HG03457 (cell line): Measurements from ENCODE around the gene LVRN.
A peak's percentile ranks its signal among the peaks of the same experiment; 100 is the strongest.

Experiments used
- ATAC-seq: cut with Tn5 transposase; IDR thresholded peaks from one replicate; pipeline ENCODE4 v1.9.1; 2021; ENCODE audit warnings: moderate number of reproducible peaks; ENCODE audit not compliant: unreplicated experiment

LVRN gene

DNA sequence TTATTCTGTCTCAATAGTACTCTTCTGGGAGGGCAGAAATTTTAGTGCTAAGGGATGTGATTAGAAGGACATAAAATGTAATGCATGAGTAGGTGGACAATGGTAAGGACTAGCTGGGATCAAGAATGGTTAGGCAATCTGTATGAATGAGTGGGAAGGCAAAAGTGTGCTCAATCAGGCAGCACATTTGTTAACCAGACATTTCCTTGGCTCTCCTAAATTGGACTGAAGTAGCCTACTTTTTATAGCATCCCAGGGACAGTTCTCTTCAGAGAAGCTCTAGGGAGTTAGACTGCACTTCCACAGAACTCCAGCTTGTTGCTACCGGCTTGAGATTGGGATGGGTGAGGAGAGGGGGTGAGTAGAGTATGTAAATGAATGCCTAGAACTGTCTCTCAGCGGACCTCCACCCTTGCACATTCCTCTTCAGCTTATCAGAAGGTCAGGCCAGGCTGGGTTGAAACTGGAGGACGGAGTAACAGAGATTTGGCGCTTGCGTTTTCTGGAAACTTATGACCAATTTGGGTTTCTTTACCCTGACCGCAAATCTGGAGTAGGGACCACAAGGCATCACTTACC lies 51.0 kb downstream of the LVRN start:
- no peak for ATAC-seq

DNA sequence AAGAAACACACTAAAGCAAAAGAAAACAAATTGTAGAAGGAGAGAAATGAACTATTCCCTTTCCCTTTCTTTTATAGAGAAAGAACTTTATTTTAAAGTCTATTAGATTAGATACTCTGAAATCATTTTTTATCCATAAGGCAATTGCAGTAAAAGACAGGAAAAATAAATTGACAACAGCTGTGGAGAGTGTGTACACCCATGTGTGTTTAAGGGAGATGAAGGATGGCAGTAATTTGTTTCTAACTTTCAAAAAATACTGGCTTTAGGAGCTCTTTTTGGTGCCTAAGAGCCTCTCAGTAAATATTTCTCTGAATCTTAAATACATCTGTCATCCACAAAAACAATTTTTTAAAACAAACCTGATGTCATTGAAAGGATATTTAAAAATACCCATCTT lies 51.7 kb downstream of the LVRN start:
- ATAC-seq, result no peak

DNA sequence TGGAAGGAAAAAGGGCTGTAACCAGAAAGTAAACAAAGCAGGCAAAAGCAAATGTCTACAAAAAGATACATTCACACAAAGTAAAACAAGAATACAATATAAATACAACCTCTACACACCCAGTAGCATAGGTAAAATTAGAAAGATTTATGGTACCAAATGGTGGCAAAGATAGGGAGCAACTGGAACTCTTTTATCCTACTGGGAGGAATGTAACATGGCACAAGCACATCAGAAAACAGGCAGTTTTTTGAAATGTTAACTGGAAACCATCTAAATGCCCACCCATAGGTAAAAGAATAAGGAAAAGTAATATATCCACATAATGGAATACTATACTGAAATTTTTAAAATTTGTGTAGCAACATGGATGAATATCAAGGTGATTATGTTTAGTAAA lies 61.3 kb downstream of the LVRN start:
- no peak for ATAC-seq

DNA sequence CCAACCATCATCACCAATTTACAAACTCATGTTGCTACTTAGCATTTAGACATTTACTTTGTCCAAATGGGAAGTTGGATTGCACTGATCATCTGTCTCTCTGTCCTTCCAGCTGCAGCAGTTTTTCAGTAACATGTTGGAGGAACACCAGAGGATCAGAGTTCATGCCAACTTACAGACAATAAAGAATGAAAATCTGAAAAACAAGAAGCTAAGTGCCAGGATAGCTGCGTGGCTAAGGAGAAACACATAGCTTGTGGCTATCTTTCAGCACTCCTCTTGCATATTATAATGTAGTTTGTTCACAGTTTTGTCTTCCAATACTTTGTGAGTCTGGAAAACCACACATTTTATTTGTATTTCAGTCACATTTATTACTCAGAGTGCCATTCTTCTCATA lies 63.6 kb downstream of the LVRN start:
- no peak for ATAC-seq

DNA sequence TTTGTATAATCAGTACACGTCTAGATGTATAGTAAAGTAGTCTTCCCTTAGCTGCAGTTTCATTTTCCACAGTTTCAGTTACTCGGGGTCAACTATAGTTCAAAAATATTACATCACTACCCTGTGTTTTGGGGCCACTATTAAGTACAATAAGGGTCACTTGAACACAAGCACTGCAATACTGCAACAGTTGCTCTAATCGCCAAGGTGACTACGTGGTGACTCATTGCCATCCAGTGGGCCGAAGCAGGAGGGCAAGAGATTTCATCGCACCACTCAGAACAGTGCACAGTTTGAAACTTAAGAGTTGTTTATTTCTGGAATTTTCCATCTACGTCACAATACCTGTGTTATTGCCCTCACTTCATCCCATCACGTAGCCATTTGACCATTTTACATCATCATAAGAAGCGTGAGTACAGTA lies 69.8 kb downstream of the LVRN start, which contains the start of gene ARL14EPL:
ARL14EPL (plus strand) TSS at position 379 of the 424 bp plus-strand sequence. CDS start 18,994 bp downstream, outside the sequence.
- peak; percentile 66 for ATAC-seq

DNA sequence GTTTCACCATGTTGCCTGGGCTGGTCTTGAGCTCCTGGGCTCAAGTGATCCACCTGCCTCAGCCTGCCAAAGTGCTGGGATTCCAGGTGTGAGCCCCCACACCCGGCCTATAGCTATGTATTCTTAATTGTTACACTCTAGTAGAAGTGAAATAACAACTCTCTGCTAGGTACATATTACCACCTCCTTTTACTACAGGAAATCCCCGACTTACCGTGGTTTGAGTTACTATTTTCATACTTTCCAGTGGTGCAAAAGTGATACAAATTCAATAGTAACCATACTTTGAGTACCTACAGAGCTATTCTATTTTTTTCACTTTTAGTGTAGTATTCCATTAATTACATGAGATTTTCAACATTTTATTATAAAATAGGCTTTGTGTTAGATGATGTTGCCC lies 70.7 kb downstream of the LVRN start:
- ATAC-seq, result no peak

DNA sequence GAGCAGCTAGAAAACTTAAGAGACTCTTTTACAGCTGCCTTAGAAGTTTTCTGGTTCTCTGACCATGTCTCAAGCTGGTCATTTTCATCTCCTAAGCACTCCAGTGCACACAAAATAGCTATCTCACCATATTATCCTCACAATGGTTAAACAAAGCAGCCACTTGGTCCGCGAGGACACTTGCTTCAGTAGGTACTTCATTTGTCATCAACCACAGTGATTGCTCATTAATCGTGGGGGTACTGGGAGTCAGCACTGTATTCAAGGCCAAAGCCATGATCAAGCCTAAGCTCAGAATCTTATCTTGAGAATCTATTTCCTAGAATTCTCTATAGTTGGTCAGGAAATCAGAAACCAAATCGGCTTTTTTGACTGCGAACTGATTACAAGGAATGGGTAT lies 72.8 kb downstream of the LVRN start:
- ATAC-seq, result no peak

DNA sequence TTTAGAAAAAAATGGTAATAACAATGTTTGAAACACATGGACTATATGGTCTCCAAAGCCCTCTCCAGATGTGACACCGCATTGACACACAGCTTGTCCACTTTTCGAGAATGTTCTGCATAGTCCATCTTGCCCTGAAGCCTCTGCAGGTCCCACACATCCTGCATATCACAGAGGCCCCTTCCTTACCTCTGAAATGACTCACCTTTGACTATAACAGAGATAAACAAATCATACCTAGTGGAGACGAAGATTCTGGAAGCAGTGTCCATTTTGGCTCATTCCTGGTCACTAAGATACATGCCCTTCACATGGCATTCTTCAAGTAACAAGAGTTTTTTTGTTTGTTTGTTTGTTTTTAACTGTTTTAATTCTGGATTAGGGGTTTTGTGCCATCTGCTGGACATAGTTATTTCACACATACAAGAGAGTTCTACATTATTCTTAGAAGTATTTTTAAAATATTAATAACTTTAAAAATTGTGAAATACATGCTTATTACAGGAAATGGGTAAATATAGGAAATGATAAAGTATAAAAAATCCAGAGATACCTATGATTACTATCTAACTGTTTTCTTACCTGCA lies 75.1 kb downstream of the LVRN start:
- ATAC-seq, result no peak

DNA sequence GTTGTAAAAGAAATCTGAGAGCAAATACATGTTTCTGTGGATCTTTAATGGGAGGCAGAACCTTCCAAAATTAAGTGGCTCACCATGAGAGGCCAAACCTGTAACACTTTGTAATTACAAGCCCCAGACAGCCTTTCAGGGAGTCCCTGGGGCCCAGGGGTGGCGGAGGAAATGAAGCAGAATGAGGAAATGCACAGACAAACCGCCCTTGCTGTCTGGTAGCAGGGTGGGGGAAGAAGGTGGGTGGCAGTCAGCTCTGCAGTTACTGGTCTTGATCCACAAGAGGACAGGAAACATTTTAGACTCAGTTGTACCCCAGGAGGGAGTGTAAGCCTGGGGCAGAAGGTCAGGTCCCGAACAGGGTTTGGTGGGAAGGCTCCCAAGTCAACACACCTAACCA lies 76.5 kb downstream of the LVRN start:
- ATAC-seq, result peak; percentile 89

DNA sequence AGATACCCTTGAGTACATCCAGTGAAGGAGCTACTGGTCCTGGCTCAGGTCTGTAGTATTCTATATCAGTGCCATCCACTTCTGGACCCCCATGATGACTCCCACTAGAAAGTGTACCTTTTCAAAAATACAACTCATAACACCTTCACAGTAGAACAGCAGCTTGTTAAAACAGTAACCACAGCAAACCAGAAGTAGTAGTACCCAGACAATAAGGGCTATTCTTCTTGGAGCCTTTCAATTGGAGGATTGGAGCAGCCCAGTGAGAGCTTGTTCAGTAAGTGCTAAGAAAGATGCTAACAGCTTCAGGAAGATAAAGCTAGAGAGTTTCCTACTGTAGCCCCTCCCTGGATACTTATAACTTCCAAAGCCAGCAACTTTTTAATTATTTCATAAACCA lies 80.1 kb downstream of the LVRN start:
- ATAC-seq, result no peak

DNA sequence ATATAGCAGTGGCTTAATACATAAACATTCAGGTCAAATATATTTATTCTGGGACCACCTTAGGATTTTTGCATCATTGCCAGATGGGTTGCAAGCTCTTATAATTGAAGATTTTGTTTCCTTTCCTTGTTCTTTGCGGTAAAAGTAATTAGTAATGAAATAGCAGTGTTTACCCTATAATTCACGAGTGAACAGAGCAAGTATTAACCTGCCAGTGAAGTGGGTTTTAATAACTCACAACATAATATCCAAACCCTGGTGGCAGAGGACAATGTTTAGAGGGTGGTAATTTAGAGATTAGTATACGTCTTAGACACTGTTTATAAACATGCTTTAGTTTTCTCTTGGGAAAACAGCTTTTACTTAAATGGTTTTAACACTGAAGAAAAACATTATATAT lies 81.8 kb downstream of the LVRN start:
- ATAC-seq, result no peak

DNA sequence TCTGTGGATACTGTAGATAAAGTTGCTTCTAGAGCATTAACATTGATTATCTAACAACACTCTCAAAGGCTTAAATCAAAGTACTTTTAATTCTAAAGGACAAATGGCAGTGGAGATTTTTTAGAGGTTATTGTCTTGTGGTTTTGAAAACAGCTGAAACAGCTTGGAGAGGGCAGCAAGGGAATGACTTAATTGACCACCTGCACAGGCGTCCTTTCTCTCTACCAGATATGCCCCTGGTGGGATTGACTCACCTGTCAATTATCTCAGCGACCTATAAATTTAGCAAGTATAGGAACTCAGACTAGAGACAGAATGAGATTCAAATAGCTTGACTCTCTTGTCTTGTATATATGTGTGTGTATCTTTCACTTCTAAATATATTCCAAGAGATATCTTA lies 83.5 kb downstream of the LVRN start:
- ATAC-seq, result no peak

DNA sequence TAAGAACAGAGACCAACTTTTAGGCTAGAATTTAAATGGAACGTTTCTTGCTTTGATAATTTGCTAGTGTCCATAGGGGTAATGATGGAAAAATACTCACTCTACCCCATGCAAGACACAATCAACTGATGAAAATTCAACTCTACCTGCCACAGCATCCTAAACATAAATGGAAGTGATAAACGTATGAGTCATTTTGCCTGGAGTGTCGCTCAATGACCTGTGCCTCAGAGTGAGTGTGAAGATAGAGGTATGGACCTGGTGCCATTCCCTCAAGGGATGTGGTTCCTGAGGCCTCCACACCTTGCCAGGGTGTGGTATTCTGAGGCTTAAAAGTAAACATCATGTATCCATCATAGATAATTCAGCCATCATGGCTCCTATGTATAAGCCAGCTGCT lies 84.0 kb downstream of the LVRN start:
- no peak for ATAC-seq

DNA sequence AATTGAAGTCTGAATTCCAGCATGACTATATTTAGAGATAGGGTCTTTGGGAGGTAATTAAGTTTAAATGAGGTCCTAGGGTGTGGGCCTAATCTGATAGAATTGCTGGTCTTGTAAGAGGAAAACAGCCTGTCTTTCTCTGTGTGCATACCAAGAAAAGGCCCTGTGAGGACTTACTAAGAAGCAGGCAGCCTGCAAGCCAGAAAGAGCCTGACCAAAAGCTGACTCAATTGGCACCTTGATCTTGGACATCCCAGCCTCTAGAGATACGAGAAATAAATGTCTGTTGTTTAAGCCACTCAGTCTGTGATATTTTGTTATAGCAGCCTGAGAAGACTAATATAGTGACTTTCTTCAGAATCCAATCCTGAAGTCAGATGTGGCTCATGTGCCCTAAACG lies 84.5 kb downstream of the LVRN start:
- ATAC-seq, result no peak

DNA sequence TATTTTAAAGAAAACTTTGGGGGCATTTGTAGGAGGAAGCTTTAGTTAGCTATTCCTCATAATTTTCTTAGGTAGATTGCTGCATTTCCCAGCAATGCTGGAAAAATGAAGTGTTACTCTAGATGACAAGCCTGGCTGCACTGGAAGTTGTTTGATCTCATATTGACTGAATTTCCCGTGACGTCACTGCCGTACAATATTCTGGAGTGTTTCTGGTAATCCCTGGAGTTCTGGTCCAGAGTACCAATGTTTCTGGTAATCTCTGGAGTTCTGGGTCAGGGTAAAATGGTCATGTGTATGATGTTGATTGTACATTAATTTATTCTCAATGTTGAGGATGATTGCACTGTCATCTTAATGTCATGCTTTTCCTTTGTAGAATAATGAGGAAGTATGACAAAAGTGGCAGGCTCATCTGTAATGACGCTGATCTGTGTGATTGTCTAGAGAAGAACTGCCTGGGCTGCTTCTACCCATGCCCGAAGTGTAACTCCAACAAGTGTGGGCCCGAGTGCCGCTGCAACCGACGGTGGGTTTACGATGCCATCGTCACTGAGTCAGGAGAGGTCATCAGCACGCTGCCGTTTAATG lies 96.2 kb downstream of the LVRN start:
- ATAC-seq, result no peak

DNA sequence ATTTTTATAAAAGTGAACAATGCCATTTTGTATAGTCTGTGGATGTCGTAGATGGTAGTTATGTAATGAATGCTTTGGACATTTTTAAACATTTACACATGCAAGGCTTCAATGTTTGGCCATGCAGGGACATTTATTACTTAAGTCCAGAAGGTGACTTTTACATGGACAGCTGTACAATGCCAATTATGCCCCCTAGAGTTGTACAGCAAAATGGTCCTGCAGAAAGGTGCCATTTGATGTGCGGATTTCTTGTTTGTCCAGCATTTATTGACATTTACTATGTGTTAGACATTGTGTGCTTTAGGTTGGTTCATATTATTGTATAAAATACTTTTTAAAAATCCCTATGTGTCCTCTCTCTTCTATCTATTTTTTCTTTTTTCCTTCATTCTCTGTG lies 100.1 kb downstream of the LVRN start:
- ATAC-seq, result no peak

DNA sequence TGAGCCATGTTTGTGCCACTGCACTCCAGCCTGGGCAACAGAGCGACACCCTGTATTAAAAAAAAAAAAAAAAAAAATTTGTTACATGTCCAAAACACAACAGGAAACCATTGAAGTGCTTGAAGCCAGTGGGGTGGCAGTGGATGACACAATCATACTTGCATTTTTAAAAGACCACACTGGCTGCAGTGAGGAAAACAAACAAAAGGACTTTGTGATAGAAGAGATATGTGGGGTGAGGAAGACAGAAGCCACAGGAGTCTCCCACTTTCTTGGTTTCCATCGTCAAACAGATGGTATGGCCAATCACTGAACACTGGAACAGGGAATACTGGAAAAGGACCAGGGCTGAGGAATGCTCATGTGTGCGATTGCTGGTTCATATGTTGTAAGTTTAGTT lies 101.7 kb downstream of the LVRN start:
- ATAC-seq, result no peak

DNA sequence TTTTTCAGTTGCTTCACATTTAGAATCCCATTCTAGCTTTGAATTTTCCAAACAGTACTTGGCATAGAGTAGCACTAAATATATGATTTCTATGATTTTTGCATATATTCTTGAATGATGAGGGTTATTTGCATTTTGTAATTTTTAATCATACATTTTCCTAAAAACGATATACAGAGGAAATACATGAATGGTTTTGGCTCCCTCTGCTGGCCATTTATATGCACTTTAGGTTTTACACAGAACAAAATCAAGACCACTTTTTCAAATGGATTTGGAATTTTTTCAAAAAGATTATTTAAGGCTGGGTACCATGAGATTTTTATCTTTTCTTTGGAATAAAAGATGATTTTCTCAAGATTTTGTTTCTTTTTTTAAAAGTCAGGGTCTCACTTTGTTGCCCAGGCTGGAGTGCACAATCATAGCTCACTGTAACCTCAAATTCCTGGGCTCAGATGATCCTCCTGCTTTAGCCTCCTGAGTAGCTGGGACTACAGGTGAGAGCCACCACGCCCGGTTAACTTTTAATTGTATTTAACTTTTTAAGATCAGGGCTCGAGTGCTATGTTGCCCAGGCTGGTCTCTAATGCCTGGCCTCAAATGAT lies 105.9 kb downstream of the LVRN start:
- ATAC-seq, result no peak

DNA sequence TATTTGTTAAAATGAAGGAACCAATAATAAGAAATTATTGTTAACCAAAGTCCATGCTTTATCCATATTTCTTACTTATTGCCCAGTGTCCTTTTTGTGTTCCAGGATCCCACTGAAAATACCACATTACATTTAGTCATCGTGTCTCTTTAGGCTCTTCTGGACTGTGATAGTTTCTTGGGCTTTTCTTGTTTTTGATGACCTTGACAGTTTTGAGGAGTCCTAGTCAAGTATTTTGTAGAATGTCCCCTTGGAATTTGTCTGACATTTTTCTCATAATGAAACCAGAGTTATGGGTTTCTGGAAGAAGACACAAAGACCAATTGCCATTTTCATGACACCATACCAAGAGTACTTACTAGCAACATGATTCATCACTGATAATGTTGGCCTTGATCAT lies 108.9 kb downstream of the LVRN start:
- ATAC-seq, result no peak

DNA sequence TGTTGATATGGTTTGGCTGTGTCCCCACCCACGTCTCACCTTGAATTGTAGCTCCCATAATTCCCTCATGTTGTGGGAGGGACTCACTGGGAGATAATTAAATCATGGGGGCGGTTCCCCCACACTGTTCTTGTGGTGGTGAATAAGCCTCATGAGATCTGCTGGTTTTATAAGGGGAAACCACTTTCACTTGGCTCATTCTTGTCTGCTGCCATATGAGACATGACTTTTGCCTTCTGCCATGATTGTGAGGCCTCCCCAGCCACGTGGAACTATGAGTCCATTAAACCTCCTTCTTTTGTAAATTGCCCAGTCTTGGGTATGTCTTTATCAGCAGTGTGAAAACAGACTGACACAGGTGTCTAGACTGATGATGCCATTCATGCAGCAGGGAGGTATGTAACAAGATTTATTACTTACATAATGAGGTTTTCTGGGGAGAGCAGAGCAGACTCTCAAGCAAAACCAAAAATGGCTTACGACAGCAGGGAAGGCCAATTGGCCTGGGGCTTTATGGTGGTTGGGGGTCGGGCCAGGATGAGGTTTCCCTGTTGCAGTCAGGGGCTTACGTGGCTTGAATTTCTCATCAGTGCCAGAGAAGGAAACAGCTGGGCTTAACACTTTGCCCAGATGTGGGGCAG lies 113.0 kb downstream of the LVRN start:
- no peak for ATAC-seq

DNA sequence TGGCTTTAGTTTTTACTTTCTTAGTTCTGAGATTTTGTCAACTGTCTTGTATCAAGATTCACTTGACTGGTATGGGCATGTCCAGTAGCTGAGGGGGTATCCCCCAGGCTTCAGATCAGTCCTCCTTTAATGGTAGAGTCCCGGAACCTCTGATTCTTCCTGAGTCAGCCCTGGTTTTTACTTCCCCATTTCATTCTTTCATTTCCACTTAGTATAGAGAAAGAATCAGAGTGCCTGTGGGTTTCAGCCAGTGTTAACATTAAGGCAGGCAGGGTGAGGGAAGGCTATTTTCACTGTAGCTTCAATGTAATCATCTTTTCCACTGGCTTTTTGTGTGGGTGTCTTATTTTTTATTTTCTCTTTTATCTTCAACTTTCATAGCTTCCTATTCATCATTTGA lies 114.2 kb downstream of the LVRN start:
- ATAC-seq, result peak; percentile 98
